GM20000 (cell line): ENCODE data around the gene JARID2.
"Not testable (repeated sequence)": the region's sequence is repeated elsewhere in the genome, so short reads cannot be mapped to it uniquely, and the experiment has no call there.

Source experiments
- DNase-seq: peaks from one replicate; pipeline ENCODE4 v3.0.0; 2012; ENCODE audit warnings: low spot score
- CTCF ChIP-seq: IDR thresholded peaks from 2 replicates; pipeline ENCODE4 v1.5.1; 2012; ENCODE audit warnings: mild to moderate bottlenecking, control low read depth; ENCODE audit errors: extremely low read depth, missing control alignments

Gene JARID2

GRCh38 chr6:15287670-15288375 lies 42.0 kb downstream of the JARID2 start:
- no peak for TF ChIP-seq CTCF
- peak; percentile 64 for DNase-seq

GRCh38 chr6:15288856-15289255 lies 43.0 kb downstream of the JARID2 start:
- no peak for TF ChIP-seq CTCF

GRCh38 chr6:15289456-15289855 lies 43.6 kb downstream of the JARID2 start:
- not testable (repeated sequence) for DNase-seq

More at GRCh38 chr6:15288856-15289255, 43.0 kb downstream of the JARID2 start:
- no peak for DNase-seq

- no peak for DNase-seq
- no peak for TF ChIP-seq CTCF
Observed at GRCh38 chr6:15290067-15290680, 44.3 kb downstream of the JARID2 start.

GRCh38 chr6:15290962-15291704 lies 45.3 kb downstream of the JARID2 start:
- DNase-seq = no peak
- no peak for TF ChIP-seq CTCF

- TF ChIP-seq CTCF = no peak
- no peak for DNase-seq
Observed at GRCh38 chr6:15292721-15293302, 46.9 kb downstream of the JARID2 start.

- no peak for TF ChIP-seq CTCF
- DNase-seq = no peak
Observed at GRCh38 chr6:15293674-15294073, 47.8 kb downstream of the JARID2 start.
